GM18907 (cell line): ENCODE measurements around the gene PDE6B.

Source experiments
- ATAC-seq: cut with Tn5 transposase; IDR thresholded peaks from one replicate; pipeline ENCODE4 v1.9.1; 2021; ENCODE audit warnings: mild to moderate bottlenecking, moderate library complexity; ENCODE audit not compliant: unreplicated experiment

PDE6B gene

GRCh38 chr4:600850-601515, 24.4 kb upstream of the PDE6B start:
- no peak for ATAC-seq

GRCh38 chr4:601612-602558, 23.5 kb upstream of the PDE6B start:
- ATAC-seq = no peak

- ATAC-seq = no peak
These were observed 22.8 kb upstream of the PDE6B start for GRCh38 chr4:602559-602942.

- ATAC-seq = no peak
These were observed 21.2 kb upstream of the PDE6B start for GRCh38 chr4:604131-604530.

GRCh38 chr4:605702-606425, 19.5 kb upstream of the PDE6B start:
- ATAC-seq = no peak

- ATAC-seq = no peak
These were observed 17.1 kb upstream of the PDE6B start for GRCh38 chr4:608236-608635.

GRCh38 chr4:609400-610050, 15.8 kb upstream of the PDE6B start:
- no peak for ATAC-seq

- no peak for ATAC-seq
These were observed 14.7 kb upstream of the PDE6B start for GRCh38 chr4:610411-611261.

GRCh38 chr4:612052-612748, 13.2 kb upstream of the PDE6B start:
- no peak for ATAC-seq

- no peak for ATAC-seq
These were observed 12.6 kb upstream of the PDE6B start for GRCh38 chr4:612749-613125.

- no peak for ATAC-seq
These were observed 12.2 kb upstream of the PDE6B start for GRCh38 chr4:613126-613525.

GRCh38 chr4:616091-616490, 9.3 kb upstream of the PDE6B start:
- ATAC-seq = no peak

GRCh38 chr4:616911-617643, 8.3 kb upstream of the PDE6B start:
- no peak for ATAC-seq

- ATAC-seq = no peak
These were observed 7.4 kb upstream of the PDE6B start for GRCh38 chr4:617644-618641.

GRCh38 chr4:620201-620600, 5.2 kb upstream of the PDE6B start:
- ATAC-seq = no peak

GRCh38 chr4:620851-621261, 4.5 kb upstream of the PDE6B start:
- no peak for ATAC-seq

GRCh38 chr4:621296-622070, 3.9 kb upstream of the PDE6B start:
- no peak for ATAC-seq
